NCI-H2029 treated with DMSO at 0.1 percent for 48 hours (cell line): ENCODE measurements around the gene LAMC3.
"Not testable (repeated sequence)": the region's sequence is repeated elsewhere in the genome, so short reads cannot be mapped to it uniquely, and the experiment has no call there.

Source experiments
- DNase-seq: peaks from one replicate; lab custom pipeline; 2025; lab: John Stamatoyannopoulos, UW

LAMC3 gene

DNA sequence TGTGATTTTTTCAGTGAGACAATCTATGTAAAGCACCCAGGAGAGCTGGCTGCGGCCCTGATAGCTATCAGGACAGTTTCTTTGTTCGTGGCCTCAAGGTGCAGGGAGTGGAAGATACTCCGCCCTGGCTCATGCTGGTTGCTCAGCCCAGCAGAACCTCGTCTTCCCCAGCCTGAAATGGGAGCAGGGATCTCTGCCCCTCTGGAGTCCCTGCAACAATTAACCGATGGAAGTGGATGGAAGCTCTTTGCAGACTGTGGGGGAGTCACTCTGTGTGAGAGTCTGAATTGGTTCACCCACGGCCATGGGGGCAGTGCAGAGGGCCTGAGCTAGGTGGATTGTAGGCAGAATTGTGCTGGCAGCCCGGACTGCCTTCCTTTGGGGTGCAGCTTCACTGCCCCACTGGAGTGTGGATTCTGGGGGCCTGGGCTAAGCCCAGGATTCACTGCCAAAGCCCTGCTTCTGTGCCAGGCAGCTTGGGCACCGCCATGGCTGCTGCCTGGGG lies 90.2 kb downstream of the LAMC3 start:
- no peak for DNase-seq

DNA sequence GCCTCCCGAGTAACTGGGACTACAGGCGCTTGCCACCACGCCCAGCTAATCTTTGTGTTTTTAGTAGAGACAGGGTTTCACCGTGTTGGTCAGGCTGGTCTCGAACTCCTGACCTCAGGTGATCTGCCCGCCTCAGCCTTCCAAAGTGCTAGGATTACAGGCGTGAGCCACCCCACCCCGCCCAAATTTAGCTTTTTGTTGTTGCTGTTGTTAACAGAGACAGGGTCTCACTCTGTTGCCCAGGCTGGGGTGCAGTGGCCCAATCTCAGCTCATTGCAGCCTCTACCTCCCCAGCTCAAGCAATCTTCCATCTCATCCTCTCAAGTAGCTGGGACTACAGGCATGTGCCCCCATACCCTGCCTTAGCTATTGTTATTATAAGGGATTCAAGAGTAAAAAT lies 90.9 kb downstream of the LAMC3 start:
- not testable (repeated sequence) for DNase-seq

DNA sequence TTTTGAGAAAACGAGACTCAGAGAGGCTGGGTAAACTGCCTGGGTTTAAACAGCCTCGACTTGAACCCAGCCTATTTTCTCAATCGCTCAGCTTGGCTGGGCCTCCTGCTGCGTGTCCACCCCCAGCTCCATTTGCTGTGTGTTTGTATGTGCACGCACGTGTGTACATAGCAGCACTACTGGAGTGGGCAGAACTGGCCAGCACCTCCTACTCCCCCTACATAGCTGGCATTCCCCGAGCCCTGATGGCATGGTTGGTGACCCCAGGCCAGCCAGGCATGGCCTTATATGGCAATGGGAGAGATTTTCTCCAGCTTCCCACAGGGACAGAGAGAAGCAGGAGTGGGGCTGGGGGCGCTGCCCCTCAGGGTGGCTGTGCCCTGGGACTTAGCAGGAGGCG lies 91.5 kb downstream of the LAMC3 start:
- DNase-seq = no peak

- DNase-seq = no peak
Observed at GRCh38 chr9:131101207-131101964, 92.4 kb downstream of the LAMC3 start.

GRCh38 chr9:131103024-131103423 lies 94.0 kb downstream of the LAMC3 start:
- no peak for DNase-seq

- no peak for DNase-seq
Observed at GRCh38 chr9:131103535-131103934, 94.6 kb downstream of the LAMC3 start.

DNA sequence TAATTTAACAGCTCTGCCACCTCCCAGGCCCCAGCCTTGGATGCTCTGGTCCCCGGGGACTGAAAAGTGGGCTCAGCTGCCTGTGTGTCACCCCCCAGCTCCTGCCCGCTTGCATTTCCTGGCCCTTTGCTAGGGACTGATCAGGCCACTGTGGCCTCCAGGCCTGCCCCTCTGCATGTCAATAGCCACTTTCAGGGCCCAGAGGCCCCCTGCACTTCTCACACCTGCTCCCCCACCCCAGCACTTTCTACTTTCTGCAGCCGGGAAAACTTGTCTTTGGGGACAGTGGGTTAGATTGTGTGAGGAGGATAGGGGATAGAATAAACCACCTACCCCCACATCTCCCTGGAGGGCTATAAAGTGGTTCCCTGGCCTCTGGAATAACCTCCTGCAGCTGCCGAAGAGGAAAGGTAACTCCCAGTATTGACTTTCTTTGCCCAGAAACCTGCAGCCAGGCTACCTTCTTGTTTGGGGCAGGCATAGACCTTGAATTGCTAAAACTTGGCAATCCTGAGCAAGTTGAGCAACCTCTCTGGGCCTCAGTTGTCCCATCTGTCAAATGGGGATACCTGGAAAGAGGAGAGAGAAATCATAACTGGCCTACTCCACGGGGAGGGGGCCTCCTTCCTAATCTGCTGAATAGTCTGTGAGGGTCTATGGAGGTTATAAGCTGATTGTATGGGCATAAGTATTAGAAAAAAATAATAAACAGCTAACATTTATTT lies 95.2 kb downstream of the LAMC3 start:
- no peak for DNase-seq

- DNase-seq = no peak
Observed at GRCh38 chr9:131105952-131106351, 97.0 kb downstream of the LAMC3 start.

DNA sequence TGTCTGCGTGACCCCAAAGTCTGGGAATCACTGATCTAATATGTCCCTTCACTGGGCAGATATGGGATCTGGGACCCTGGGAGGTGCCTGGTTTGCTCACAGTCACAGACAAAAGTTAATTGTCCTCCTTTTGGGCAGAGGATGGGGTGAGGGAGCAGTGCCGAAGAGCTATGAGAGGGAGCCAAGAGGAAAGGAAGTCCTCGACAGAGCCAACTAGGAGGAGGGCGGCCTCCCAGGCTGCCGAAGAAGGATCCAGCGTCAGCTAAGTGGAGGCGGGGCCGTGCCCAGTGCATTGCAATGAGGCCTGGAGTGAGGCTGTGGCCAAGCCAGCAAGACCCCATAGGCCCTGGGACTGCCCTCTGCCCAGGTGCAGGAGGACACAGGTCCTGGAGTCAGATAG lies 98.8 kb downstream of the LAMC3 start:
- DNase-seq = no peak

DNA sequence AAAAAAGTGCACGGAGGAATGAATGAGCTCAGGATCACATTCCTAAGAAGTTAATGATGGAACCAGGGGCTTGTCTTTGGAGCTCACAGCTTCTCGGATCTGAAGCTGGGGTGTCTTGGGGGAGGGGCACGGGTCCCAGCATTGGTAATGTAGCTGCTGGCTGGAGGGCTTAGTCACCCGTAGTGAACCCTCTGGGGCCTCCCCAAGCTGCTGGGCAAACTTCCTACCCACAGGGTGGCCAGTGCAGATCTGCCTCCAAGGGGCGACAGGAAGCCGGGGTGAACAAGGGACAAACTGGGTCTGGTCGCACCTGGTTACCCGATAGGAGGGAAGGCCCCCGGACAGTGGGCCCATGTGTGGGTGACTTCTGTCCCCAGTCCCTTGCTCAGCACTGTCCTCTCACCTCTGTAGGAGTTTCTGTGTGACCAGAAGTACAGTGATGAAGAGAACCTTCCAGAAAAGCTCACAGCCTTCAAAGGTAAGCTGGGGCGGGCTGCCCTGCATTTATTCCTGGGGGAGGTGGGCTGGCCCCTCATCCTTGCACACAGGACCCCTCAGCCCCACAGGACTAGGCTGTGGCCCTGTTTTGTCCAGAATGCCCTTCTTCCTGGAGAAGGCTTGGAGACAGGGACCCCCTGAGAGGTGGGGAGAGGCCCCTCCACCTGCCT lies 102.3 kb downstream of the LAMC3 start:
- no peak for DNase-seq

- no peak for DNase-seq
Observed at GRCh38 chr9:131111854-131112311, 102.9 kb downstream of the LAMC3 start.

DNA sequence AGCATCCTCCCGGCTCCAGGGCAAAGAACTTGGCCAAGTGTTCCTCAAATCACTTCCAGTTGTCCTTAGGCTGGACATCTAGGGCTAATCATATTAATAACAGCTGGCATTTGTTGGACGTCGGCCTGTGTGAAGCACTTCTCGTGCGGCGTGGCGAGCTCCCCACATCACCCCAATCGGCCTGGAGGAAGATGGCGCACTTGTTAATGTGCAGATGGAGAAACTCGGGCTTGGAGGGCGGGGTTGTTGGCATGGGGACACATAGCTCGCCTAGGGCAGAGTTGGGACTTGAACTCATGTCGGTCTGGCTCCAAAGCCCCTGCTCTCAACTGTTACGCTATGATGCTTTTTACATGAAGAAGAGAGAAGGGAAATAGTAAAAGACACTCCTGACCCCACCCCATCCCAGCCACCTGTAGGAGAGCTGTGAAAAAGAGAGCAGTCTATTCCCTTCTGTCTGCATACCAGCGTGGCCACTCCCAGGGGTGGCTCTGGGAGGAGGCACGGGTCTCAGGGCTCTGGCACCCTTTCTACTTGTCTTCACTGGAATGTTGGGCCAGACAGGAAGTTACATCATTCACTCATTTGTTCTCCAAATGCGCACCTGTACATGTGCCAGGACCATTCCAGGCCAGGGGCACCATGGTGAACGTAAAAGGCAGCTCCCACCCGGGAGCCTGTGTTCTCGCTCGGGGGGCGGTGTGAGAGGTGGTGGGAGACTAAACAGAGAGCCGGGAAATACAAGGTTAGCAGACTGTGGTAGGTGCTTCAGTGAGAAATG lies 103.6 kb downstream of the LAMC3 start:
- no peak for DNase-seq

DNA sequence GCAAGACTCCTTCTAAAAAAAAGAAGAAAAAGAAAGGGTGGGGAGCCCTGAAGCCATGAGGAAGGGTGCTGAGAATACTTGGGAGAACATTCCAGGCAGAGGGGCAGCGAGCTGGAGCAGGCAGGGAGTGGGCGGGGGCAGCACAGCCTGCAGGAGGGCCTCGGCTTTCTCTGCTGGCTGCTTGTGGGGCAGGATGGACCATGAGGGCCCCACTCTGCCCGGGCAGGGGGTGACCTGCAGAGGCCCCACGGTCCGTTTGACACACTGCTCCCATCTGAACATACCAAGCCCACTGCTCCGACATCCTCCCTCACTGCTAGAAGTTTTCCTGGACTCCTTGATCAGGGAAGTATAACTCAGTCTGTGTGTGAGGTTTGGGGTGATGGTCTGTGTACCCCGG lies 104.7 kb downstream of the LAMC3 start:
- no peak for DNase-seq

DNA sequence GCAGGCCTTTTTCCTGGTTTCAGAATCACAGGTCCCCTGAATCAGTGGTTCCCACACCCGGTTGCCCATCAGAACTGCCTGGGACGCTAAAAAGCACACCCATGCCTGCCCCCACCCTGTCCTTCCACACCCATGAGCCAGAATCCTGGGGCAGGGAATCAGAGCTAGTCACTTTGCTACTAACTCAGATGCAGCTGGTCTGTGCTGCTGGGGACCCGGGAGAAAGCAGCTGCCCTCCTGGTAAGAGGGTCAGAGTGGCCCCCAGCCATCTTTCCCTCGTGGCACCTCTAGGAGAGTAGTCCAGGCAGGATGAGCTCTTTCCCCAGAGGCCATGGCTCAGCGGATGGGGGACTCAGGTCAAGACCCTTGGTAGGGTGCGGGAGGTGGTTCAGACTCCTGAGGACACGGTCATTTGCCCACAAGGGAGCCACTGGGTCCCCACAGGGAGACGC lies 105.1 kb downstream of the LAMC3 start:
- DNase-seq = no peak

- not testable (repeated sequence) for DNase-seq
Observed at GRCh38 chr9:131115360-131115742, 106.4 kb downstream of the LAMC3 start.

DNA sequence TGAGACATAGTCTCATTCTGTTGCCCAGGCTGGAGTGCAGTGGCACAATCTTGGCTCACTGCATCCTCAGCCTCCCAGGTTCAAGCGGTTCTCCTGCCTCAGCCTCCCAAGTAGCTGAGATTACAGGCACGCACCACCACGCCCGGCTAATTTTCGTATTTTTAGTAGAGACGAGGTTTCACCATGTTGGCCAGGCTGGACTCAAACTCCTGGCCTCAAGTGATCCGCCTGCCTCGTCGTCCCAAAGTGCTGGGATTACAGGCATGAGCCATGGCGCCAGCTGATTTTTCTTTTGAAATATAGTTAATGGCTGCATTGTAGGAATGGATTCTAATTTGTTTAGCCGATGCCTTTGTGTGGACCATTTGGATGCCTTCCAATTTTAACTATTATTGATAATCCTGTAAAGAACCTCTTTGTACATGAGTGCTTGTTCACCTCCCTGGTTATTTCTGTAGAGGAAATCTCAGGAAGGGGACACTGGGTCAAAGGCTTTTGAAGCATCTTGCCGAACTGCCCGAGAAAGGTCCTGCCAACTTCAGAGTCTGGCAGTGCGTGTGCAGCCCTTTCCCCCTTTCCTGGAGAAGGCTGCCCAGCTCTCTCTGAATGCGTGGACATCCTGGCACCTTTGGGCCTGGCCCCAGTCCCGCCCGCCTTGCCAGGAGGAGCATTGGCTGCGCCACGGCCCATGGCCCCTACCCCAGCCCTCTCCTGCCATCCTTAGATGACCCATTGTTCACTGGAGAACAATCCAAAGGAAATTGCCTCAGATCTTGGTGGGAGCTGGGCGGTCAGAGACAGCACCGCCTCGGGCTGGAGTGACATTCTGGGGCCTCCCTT lies 107.5 kb downstream of the LAMC3 start:
- no peak for DNase-seq

GRCh38 chr9:131117121-131117761 lies 108.3 kb downstream of the LAMC3 start:
- DNase-seq = no peak

DNA sequence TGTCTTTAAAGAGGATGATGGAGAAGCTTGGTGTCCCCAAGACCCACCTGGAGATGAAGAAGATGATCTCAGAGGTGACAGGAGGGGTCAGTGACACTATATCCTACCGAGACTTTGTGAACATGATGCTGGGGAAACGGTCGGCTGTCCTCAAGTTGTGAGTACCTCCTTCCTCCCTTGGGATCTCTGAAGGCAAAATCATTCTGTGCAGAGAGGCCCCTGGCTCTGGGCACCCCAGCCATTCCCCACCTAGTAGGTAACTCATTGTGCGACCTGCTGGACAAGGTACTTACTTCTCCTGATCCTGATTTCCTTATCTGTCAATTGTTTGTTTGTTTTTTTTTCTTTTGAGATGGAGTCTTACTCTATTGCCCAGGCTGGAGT lies 108.8 kb downstream of the LAMC3 start:
- DNase-seq = no peak

DNA sequence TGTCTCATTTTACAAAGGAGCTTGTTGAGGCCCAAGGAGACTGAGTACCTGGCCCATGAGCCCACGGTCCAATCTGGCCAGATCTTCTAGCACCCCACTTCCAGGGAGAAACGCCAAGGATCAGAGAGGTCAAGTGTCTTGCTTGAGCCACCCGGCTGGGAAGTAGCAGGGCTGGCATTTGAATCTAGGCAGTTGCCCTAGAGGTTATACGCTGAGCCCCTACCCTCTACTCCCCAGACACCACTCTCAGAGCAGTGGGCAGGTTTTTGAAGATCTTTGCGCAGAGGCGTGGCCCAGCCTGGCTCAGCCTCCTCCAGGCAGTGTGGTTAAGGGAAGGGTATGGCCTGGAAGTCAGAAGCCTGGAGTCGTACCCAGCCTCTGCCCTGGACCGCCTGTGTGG lies 110.6 kb downstream of the LAMC3 start:
- no peak for DNase-seq

DNA sequence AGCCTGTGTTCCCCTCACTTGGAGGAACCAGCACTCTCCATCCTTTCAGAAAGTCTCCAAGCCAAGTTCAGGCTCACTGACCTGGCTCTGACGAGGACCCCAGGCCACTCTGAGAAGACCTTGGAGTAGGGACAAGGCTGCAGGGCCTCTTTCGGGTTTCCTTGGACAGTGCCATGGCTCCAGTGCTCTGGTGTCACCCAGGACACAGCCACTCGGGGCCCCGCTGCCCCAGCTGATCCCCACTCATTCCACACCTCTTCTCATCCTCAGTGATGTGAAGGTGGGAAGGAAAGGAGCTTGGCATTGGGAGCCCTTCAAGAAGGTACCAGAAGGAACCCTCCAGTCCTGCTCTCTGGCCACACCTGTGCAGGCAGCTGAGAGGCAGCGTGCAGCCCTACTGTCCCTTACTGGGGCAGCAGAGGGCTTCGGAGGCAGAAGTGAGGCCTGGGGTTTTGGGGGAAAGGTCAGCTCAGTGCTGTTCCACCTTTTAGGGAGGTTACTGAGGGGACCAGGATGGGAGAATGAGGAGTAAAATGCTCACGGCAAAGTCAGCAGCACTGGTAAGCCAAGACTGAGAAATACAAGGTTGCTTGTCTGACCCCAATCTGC lies 111.8 kb downstream of the LAMC3 start:
- no peak for DNase-seq
